GM18505 (cell line): Measurements from ENCODE around the gene TMPRSS7.
A peak's percentile ranks its signal among the peaks of the same experiment; 100 is the strongest.
"Not testable (repeated sequence)": the region's sequence is repeated elsewhere in the genome, so short reads cannot be mapped to it uniquely, and the experiment has no call there.

Experiments used
- ATAC-seq: cut with Tn5 transposase; IDR thresholded peaks from one replicate; pipeline ENCODE4 v1.9.1; 2021; ENCODE audit not compliant: unreplicated experiment
- POLR2A ChIP-seq: IDR thresholded peaks from 4 replicates; pipeline ENCODE4 v1.6.1; 2011; ENCODE audit warnings: borderline replicate concordance; ENCODE audit not compliant: insufficient read depth, insufficient read length; ENCODE audit errors: extremely low read depth

The TMPRSS7 gene

GRCh38 chr3:112027142-112027541 is 7.4 kb upstream of the TMPRSS7 start:
- TF ChIP-seq POLR2A = no peak
- ATAC-seq = no peak

GRCh38 chr3:112027826-112028225 is 6.7 kb upstream of the TMPRSS7 start:
- ATAC-seq = no peak
- TF ChIP-seq POLR2A = no peak

DNA sequence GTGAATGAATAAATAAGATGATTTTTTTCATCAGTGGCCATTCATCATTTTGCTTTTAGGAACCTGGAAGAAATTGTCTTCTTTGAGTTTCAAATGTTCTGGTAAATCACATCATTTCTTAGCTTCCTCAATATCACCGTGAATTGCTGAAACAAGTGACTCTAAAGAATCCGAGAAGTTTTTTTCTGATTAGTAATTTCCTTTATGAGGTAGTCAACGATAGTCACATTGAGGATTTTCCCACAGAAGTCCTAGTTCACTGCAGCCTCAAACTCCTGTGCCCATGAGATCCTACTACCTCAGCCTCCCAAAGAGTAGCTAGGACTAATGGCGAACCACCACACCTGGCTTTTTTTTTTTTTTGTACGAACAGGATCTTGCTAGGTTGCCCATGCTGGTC is 3.6 kb upstream of the TMPRSS7 start:
- no peak for ATAC-seq

DNA sequence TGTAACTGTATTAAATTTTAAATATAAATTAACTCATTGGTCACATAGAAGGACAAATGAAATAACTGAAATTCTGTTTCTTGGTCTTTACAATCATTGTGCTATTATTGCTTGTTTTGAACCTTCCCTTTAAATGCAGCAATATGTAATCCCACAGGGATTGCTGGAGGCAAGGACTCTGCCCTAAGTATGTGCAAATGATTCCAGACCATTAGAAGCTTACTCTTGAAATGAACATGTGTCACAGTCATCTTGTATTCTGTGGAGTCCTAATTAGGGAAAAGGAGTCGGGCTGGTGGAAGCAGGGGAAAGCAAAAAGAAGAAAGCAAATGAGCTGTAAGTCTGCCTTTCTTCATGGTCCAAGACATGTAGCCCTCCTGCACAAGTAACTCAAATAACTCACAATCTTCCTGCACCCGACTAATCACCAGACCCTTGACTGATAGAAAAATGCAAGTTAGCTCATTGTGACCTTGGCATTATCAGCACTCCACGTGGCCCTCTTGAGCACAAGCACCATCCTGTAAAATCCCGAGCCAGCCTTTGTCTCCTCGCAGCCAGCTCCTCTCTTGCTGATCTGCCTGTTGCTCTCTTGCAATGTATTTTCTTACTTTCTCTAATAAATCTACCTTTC is 2.3 kb upstream of the TMPRSS7 start:
- no peak for TF ChIP-seq POLR2A
- ATAC-seq = no peak

More for the DNA sequence above, 3.6 kb upstream of the TMPRSS7 start:
- no peak for TF ChIP-seq POLR2A

GRCh38 chr3:112035241-112035640 is 705 bp downstream of the TMPRSS7 start:
- no peak for TF ChIP-seq POLR2A
- ATAC-seq = no peak

GRCh38 chr3:112037194-112037593 is 2.7 kb downstream of the TMPRSS7 start:
- ATAC-seq = not testable (repeated sequence)

DNA sequence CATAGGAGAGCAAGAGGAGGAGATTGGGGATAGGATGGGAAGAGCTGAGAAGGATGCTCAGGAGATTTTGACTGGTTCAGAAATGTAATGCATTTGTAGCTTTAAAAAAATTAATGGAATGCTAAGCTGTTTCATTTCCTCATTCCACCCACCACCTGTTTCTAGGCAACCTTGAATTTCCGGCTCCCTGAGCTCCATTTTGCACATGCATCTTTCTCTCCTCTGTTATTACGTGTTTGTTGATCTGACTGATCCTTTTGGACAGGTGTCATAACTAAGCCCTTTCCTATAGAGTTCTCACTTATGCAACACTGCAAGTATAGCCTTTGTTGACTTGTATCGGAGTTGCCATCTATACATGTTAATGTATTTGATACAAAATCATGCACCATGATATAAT is 4.3 kb downstream of the TMPRSS7 start:
- ATAC-seq = no peak
- no peak for TF ChIP-seq POLR2A

DNA sequence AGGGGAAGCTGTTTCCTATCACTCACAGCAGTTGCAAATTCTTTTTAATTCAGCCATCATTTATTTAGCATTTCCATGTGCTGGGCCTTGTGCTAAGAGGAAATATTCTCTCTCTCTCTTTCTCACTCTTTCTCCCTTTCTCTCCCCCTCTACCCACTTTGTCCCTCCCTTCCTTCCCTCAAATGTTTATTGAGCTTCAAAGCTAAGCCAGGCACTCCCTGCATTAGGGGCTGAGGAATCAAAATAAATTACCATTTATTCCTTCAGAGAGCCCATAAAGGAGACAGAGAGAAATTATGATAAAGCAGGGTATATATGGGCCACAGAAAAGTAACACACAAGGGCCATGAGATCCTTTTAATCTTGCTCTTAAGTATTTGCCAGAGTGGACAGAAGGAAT is 6.8 kb downstream of the TMPRSS7 start:
- no peak for ATAC-seq
- no peak for TF ChIP-seq POLR2A

DNA sequence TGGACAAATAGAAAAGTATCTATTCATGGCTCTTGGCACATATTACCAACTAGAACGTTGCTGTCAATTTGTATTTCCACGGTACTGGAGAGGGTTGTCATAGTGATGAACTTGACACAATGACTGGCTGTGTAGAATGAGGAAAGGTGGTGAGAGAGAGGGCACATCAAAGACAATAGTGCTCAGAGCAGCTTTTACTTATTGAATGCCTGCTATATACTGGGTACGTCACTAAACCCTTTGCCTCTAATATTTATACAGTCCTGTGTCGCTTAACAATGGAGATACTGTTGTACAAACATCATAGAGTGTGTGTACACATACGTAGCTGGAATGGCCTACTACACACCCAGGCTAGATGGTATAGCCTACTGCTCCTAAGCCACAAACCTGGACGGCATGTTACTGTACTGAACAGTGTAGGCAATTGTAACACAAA is 8.3 kb downstream of the TMPRSS7 start:
- ATAC-seq = no peak
- TF ChIP-seq POLR2A = no peak

DNA sequence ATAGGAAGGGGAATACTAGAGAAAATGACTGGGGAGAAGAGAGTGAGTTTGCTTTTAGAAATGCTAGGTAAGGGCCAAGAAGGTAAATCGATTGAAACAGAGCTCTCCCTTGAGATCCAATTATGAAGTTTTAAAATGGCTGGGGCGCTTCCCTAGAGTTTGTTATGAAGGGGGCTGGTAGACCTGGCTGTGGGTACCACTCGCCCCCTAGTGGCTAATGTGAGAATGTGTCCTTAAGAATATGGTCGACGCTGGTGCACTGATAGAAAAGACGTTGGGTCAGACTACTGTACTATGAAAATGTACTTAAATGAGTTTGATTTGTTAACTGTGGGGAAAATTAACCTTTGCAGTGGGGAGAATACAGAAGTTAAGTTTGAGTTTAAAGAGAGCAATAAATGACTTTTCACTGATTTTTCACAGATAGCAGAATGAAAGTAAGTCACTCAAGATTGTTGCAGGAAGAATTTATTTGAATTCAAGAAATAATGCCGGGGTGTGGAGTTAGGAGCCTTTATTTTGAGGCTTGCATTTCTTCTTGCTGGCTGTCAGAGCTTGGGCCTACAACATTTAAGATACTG is 9.2 kb downstream of the TMPRSS7 start:
- peak; percentile 87 for ATAC-seq
- TF ChIP-seq POLR2A = no peak

GRCh38 chr3:112046599-112046998 is 12.1 kb downstream of the TMPRSS7 start:
- no peak for ATAC-seq
- no peak for TF ChIP-seq POLR2A

DNA sequence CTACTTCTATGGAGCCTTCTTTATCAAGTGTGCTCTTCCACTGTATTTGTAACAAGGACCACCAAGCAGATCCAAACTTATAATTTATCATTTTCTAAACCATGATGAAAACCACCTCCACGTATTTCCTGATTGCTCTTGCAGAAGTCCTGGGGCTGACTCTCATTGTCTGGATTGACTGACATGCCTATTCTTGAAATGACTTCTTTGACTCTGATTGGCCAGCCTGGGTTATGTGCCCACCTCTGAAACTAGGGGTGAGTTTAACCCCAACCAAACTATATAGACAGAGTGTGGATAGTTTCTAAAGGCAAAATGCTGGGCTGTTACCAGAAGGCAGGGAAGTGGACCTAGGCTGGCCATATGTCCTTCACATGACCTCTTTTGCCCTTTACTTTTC is 12.7 kb downstream of the TMPRSS7 start:
- TF ChIP-seq POLR2A = no peak
- ATAC-seq = no peak

DNA sequence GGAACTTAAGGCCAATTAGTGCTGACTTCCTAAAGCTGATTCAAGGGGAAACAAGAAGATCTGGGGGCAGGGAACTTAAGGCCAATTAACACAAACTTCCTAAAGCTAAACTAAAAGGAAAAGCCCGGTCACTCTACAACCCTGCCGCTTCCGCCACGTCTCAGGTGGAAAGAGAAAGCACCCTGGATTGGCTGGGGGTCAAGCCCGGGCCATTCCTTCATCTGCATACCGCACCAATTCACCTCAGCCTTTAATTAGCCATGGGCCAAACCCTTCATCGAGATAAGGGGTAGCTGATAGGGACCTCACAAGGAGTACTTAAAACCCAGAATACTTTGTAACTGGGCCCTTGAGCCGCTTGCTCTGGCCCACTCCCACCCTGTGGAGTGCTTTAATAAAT is 14.4 kb downstream of the TMPRSS7 start:
- no peak for TF ChIP-seq POLR2A
- ATAC-seq = no peak

- no peak for ATAC-seq
- TF ChIP-seq POLR2A = no peak
Measured at GRCh38 chr3:112053229-112053628, 18.7 kb downstream of the TMPRSS7 start.

GRCh38 chr3:112056451-112056929 is 22.0 kb downstream of the TMPRSS7 start:
- TF ChIP-seq POLR2A = no peak
- no peak for ATAC-seq

DNA sequence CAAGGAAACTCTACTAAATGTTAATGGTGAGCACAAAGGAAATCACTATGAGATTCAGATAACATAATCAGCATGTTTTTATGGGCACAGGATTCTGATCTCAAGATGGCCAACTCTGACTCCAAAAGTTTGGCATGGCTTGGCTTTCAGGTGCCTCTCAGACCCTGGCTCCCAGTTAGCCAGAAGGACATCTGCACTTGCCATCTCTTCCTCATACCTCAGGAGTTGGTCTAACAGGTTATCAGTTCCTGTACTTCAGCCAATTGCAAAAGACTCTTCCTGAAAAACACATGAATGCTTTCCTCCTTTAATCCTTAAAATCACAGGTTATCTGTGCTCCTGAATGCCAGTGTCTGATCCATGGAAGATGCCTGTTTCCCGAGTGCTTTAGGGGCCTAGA is 25.0 kb downstream of the TMPRSS7 start:
- no peak for ATAC-seq
- TF ChIP-seq POLR2A = no peak

- ATAC-seq = no peak
- no peak for TF ChIP-seq POLR2A
Measured at GRCh38 chr3:112061152-112061551, 26.6 kb downstream of the TMPRSS7 start.

DNA sequence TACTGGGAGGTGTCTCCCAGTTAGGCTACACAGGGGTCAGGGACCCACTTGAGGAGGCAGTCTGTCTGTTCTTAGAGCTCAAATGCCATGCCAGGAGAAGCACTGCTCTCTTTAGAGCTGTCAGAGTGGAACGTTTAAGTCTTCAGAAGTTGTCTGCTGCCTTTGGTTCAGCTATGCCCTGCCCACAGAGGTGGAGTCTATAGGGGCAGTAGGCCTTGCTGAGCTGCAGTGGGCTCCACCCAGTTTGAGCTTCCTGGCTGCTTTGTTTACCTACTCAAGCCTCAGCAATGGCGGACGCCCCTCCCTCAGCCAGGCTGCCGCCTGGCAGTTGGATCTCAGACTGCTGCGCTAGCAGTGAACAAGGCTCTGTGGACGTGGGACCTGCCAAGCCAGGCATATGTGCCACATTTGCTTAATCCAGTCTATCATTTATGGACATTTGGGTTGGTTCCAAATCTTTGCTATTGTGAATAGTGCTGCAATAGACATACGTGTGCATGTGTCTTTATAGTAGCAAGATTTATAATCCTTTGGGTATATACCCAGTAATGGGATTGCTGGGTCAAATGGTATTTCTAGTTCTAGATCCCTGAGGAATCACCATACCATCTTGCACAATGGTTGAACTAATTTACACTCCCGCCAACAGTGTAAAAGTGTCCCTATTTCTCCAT is 38.0 kb downstream of the TMPRSS7 start:
- not testable (repeated sequence) for ATAC-seq
